Stimulated activated CD8-positive, alpha-beta memory T cell treated with anti-CD3 and anti-CD28 coated beads, Interleukin-7, amount 100 ng/mL, for 4 hours (primary cell): ENCODE results near the gene NLRP6.
"Not testable (repeated sequence)": the region's sequence is repeated elsewhere in the genome, so short reads cannot be mapped to it uniquely, and the experiment has no call there.

Source experiments
- DNase-seq, 2 donors: peaks; one replicate each; pipeline ENCODE4 v3.0.0-alpha.2; 2020; ENCODE audit warnings: low read depth in 2 of 2

The NLRP6 gene

DNA sequence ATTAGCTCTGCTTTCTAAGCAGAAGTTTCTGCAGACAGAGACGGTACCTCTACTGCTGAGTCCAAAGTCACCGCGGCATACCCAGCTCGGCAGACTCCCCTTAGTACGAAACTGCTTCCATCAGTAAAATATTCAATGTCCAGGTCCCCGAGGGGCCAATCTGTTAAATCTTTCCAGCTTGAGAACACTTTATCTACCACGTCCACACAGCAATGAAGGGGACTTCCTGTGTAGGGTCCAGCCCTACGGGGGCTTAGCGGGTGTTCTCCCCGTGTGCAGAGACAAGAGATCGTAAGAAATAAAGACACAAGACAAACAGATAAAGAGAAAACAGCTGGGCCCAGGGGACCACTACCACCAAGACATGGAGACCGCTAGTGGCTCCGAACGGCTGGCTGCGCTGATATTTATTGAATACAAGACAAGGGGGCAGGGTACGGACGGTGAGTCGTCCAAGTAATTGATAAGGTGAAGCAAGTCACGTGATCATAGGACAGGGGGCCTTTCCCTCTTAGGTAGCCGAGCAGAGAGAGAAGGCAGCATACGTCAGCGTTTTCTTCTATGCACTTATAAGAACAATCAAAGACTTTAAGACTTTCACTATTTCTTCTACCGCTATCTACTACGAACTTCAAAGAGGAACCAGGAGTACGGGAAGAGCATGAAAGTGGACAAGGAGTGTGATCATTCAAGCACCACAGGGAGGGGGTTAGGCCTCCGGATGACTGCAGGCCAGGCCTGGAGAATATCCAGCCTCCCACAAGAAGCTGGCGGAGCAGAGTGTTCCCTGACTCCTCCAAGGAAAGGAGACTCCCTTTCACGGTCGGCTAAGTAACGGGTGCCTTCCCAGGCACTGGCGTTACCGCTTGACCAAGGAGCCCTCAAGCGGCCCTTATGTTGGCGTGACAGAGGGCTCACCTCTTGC, 46.6 kb downstream of the NLRP6 start:
- not testable (repeated sequence) for DNase-seq

DNA sequence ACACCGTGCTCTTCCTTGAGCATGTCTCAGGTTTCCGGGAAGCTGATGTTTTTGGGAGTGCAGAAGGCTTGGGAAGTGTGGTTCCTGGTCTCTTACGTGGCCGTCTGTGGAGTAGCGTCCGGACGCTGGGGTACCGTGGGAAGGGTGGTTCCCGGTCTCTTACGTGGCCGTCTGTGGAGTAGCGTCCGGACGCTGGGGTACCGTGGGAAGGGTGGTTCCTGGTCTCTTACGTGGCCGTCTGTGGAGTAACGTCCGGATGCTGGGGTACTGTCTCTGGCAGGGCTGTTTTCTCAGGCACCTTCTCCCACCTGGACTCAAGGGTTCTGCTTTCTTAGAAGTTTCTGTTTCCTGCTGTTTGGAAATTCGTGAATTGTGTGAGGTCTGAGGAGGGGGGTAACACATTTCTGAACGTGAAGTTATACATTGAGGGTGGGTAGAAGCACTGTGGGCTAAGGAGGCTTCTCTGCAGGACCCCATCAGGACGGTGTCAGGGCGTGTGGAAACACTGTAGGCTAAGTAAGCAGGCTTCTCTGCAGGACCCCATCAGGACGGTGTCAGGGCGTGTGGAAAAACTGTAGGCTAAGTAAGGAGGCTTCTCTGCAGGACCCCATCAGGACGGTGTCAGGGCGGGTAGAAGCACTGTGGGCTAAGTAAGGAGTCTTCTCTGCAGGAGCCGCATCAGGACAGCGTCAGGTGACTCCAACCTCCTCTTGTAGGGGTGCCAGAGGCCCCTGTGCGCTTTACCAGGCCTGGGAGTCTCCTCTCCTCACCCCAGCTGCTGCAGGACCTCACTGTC, 47.8 kb downstream of the NLRP6 start:
- no peak for DNase-seq

GRCh38 chr11:326592-326841, 48.3 kb downstream of the NLRP6 start:
- no peak for DNase-seq

- DNase-seq: no peak
Observed at GRCh38 chr11:326842-327580, 48.8 kb downstream of the NLRP6 start.

DNA sequence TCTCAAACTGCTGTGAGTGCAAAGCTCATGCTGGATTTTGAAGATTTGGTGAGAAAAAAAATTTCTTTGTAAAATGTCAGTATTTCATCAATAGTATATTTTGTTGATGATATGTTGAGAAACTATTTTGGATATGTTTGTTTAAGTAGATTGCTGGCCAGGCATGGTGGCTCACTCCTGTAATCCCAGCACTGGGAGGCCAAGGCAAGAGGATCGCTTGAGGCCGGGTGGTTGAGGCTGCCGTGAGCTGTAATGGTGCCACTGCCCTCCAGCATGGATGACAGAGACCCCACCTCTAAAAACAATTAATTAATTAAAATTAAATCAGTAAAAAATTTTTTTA, 49.3 kb downstream of the NLRP6 start:
- DNase-seq: no peak

DNA sequence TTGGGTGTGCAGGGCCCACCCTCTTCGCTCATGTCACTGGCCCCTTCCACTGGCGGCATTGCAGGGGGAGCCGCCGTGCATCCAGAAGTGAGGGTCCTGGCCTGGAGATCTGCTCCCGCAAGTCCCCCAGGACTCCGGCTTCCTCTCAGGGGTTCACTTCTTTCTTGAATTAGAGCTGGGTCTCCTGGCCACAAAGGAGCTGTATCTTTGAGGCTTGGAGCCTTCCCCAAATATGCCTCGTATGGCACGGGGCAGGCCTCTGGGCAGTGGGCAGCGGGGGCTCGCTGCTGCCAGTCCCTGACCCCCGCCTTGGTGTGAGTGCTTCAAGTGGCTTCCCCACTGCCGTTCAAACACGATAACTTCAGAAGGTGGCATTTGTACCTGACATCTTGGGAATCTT, 49.8 kb downstream of the NLRP6 start:
- no peak for DNase-seq

DNA sequence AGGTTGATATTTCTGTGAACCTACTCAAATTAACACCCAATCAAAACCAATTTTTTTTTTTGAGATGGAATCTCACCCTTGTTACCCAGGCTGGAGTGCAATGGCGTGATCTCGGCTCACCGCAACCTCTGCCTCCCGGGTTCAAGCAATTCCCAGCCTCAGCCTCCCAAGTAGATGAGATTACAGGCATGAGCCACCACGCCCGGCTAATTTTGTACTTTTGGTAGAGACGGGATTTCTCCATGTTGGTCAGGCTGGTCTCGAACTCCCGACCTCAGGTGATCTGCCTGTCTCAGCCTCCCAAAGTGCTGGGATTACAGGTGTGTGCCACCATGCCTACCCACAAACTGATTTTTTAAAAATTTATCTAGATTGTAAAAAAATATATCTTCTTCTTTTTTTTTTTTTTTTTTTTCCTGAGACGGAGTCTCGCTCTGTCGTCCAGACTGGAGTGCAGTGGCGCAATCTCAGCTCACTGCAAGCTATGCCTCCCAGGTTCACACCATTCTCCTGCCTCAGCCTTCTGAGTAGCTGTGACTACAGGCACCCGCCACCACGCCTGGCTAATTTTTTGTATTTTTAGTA, 50.4 kb downstream of the NLRP6 start:
- not testable (repeated sequence) for DNase-seq

DNA sequence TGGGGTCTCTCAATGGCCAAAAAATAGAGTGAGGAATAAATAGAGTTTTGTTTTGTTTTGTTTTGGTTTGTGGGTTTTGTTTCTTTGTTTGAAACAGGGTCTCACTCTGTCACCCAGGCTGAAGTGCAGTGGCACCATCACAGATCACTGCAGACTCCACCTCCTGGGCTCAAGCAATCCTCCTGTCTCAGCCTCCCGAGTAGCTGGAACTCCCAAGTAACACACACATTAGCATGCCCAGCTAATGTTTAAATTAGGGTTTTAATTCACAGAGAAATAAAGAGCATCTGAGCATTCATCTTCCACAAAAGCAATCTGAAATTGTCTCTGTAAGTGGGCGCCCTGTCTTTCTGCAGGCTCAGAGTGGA, 51.7 kb downstream of the NLRP6 start:
- no peak for DNase-seq

DNA sequence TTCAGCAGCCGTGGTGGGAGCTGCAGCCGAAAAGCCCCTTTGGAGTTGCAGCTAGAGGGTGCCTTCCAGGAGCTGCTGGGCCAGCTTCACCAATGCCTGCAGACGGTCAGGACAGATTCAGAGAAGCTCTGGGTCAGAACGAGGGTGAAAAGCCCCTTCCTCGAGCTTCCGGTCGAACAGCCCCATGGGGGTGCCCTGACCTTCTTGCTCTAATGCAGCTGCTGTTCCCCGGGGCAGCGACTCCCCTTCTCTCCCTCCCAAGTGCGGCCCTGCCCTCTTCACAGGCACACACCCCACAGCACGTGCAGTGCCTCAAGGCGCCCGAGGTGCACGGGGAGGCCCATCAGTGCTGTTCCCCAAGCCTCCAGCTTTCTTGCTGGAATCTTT, 52.1 kb downstream of the NLRP6 start:
- DNase-seq: no peak

DNA sequence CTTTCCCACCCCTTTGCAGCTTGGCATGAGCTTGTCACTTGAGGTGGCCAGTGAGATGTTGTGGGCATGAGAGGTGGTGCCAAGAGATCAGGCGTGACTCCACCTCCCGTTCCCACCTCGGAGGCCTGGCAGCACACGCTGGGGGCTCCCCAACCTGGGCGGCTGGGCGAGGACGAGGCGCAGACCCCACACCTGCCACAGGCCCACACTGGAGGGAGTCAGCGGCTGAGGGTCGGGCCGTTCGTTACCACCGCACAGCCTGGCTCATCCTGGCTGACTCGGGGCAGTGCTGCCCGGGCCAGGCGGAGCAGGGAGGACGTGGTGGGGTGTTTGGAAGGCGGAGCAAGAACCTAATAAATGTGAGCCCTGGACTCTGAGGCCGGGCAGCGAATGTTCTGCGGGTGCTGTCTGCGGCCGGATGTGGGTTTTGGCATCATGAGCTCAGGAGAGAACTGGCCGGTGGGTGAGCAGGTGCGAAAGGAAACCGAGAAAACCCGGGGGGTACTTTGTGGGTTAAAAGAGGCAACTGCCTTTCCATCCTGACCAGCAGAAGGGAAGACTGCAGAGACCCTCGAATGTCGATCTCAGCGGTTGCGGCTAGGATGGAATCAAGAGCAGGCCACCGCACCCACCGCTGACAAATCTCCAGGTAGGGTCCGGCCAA, 52.6 kb downstream of the NLRP6 start:
- DNase-seq: no peak

DNA sequence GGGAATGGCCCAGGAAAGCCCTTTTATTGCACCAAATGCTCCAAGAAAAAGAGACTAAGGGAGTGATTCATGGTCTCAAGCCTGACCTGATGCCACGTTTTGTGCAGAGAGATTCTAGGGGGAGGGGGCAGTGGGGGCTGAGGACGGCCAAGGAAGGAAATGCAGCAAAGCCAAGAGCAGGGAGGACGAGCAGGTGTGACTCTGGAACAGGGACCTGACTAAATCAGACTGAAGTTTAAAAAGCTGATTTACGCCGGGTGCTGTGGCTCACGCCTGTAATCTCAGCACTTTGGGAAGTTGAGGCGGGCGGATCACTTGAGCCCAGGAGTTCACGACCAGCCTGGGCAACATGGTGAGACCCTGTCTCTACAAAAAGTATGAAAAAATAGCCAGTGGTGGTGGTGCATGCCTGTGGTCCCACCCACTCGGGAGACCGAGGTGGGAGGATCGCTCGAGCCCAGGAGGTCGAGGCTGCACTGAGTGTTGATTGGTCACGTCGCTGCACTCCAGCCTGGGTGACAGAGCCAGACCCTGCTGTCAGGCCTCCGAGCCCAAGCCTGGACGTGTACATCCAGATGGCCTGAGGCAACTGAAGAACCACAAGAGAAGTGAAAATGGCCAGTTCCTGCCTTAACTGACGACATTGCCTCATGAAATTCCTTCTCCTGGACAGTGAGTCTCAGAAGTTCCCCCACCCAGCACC, 53.3 kb downstream of the NLRP6 start:
- DNase-seq: no peak

GRCh38 chr11:332651-333480, 54.7 kb downstream of the NLRP6 start:
- no peak for DNase-seq

DNA sequence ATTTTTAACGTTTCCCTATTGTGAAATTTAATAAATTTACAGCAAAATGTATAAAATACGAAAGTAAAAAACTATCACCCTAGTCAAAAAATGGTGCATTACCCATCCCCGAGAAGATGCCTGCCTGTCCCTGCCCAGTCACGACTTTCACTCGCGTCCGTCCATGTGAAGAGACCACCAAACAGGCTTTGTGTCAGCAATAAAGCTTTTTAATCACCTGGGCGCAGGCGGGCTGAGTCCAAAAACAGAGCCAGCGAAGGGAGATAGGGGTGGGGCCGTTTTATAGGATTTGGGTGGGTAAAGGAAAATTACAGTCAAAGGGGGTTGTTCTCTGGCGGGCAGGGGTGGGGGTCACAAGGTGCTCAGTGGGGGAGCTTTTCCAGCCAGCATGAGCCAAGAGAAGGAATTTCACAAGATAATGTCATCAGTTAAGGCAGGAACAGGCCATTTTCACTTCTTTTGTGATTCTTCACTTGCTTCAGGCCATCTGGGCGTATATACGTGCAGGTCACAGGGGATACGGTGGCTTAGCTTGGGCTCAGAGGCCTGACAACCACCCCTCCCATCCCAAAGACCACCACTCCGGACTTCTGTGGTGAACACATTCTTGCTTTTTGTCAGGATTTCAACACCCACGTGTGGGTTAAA, 55.5 kb downstream of the NLRP6 start:
- not testable (repeated sequence) for DNase-seq

GRCh38 chr11:334264-334994, 56.2 kb downstream of the NLRP6 start:
- DNase-seq: no peak
